ENCODE measurements around the gene RBM20. TPM values are rescaled to one million over a fixed set of nuclear protein-coding genes. Genes with fewer than 3 reads are reported as not detected.

The RBM20 gene
- total RNA-seq (2022; extraction: Qiagen RNA extraction) = 2.6 to 4.3 TPM (median 3.1 TPM) in 5 replicates

GRCh38 chr10:110643653-110644597, at the start of gene RBM20:
Gene RBM20, plus strand, starts transcription at chr10:110644336. Its CDS starts 119 bp downstream, at chr10:110644455.

GRCh38 chr10:110871298-110872084, 227.4 kb downstream of the RBM20 start, which contains the start of gene PDCD4:
Gene PDCD4, plus strand, starts transcription at chr10:110871928. Its CDS starts 4,100 bp downstream, at chr10:110876028.

Other genes with a start within 250 kb of the RBM20 start
- gene DUSP5, start 146.4 kb upstream of the RBM20 start, total RNA-seq (2022; extraction: Qiagen RNA extraction) = 98.8 to 155 TPM (median 145 TPM) in 5 replicates
- gene SMC3, start 76.6 kb upstream of the RBM20 start, total RNA-seq (2022; extraction: Qiagen RNA extraction) = 37.3 to 68.0 TPM (median 43.7 TPM) in 5 replicates
- 26.6 to 35.0 TPM (median 31.0 TPM) in 5 replicates for gene PDCD4, start 227.6 kb downstream of the RBM20 start, total RNA-seq (2022; extraction: Qiagen RNA extraction)